Upper lobe of right lung (tissue), 1 donor: ENCODE data around the gene FANCG. TPM values are rescaled to one million over a fixed set of nuclear protein-coding genes. Genes with fewer than 3 reads are reported as not detected.

ENCODE experiments used
- ATAC-seq: fragments of 200-7000 bp; cut with Tn5 transposase; one replicate; pipeline ENCODE4 v1.9.1; 2020; ENCODE audit warnings: mild to moderate bottlenecking, moderate library complexity
- DNase-seq: peaks from one replicate; pipeline ENCODE4 v3.0.0-alpha.2; 2020
- H3K27ac ChIP-seq: fragments of 200-600 bp; one replicate; pipeline ENCODE4 v1.8.0; 2022
- H3K27me3 ChIP-seq: fragments of 200-600 bp; one replicate; pipeline ENCODE4 v1.8.0; 2022; ENCODE audit warnings: mild to moderate bottlenecking
- H3K36me3 ChIP-seq: fragments of 200-600 bp; one replicate; pipeline ENCODE4 v1.8.0; 2022
- H3K4me1 ChIP-seq: fragments of 200-600 bp; one replicate; pipeline ENCODE4 v1.8.0; 2022
- H3K4me3 ChIP-seq: fragments of 200-600 bp; one replicate; pipeline ENCODE4 v1.8.0; 2022; ENCODE audit warnings: mild to moderate bottlenecking
- H3K9me3 ChIP-seq: fragments of 200-600 bp; one replicate; pipeline ENCODE4 v1.8.0; 2022
- CTCF ChIP-seq: fragments of 200-600 bp; IDR thresholded peaks from one replicate; pipeline ENCODE4 v1.8.0; 2022; ENCODE audit warnings: antibody characterized with exemption
- intact Hi-C: fragments of 100-400 bp; cut with DNase I; formaldehyde crosslinking; loops from one replicate; pipeline ENCODE4 v1.11.0; 2022
- total RNA-seq: library from RNA; stranded (reverse); fragmentation: NEBNext Ultra II Directional; extraction: Animal tissue kit (Norgen Biotek cat#: 25700); gene quantifications from one replicate; pipeline ENCODE4 v1.2.1, GENCODE V29; 2021
- donor health status: DM: no; HTN: yes; CAD: no; lungs with severe emphysema.

FANCG gene
- total RNA-seq, 1 donor from 2014 or later = 9.4 TPM

- no peak for TF ChIP-seq CTCF
- no peak for ATAC-seq
- no peak for DNase-seq
- no peaks in the 10 kb centered on the region for H3K27me3 ChIP-seq
- no peak overlapping the region for H3K27ac ChIP-seq
- H3K36me3 ChIP-seq = peaks cover 31% of the 10 kb centered on the region
- H3K4me3 ChIP-seq = no peak overlapping the region
- intact Hi-C loops = no loop called here
- H3K9me3 ChIP-seq = no peaks in the 10 kb centered on the region
- no peaks in the 10 kb centered on the region for H3K4me1 ChIP-seq
Measured at GRCh38 chr9:35044071-35044470, 35.7 kb downstream of the FANCG start.

GRCh38 chr9:35042891-35043545 lies 36.7 kb downstream of the FANCG start:
- no peak overlapping the region for H3K27ac ChIP-seq
- H3K9me3 ChIP-seq = no peaks in the 10 kb centered on the region
- peaks cover 25% of the 10 kb centered on the region for H3K36me3 ChIP-seq
- TF ChIP-seq CTCF = no peak
- ATAC-seq (no peak), DNase-seq (no peak)
- intact Hi-C loops = no loop called here
- H3K4me1 ChIP-seq = no peaks in the 10 kb centered on the region
- H3K4me3 ChIP-seq = no peak overlapping the region
- no peaks in the 10 kb centered on the region for H3K27me3 ChIP-seq

DNA sequence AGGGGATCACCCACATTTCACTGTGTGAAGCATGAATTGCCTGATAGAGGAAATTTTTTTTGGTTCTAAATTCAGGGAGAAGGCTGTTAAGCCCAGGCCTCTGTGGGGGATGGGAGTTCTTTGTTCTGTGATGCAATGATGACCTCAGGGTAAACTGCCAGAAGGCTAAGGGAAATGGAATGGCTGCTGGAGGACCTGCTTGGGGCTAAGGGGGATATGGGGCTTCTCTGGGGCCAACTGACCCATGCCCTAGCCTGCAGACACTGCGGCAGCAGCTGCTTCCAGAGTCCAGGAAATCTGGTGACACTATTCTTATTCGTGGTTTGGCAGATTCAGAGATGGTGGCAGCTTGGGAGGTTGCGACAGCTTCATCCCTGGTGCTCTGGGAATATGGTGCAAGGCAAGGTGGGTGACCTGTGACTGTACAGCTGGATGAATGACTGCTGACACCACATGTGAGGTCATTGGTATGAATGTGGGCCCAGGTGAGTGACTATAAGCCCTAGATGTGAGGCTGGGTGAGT lies 37.6 kb downstream of the FANCG start:
- H3K27me3 ChIP-seq = no peaks in the 10 kb centered on the region
- H3K9me3 ChIP-seq = no peaks in the 10 kb centered on the region
- DNase-seq = no peak
- no peak overlapping the region for H3K4me3 ChIP-seq
- no peaks in the 10 kb centered on the region for H3K4me1 ChIP-seq
- H3K27ac ChIP-seq = no peak overlapping the region
- ATAC-seq = no peak
- no peak for TF ChIP-seq CTCF
- peaks cover 20% of the 10 kb centered on the region for H3K36me3 ChIP-seq
- intact Hi-C loops = no loop called here

- no peaks in the 10 kb centered on the region for H3K36me3 ChIP-seq
- H3K9me3 ChIP-seq = no peaks in the 10 kb centered on the region
- H3K4me1 ChIP-seq = peaks cover 4% of the 10 kb centered on the region
- no peaks in the 10 kb centered on the region for H3K27me3 ChIP-seq
- intact Hi-C loops = no loop called here
- ATAC-seq (peak; percentile 83), DNase-seq (peak; percentile 79)
- H3K27ac ChIP-seq = peak overlapping the region; percentile 17
- no peak for TF ChIP-seq CTCF
- peak overlapping the region; percentile 40 for H3K4me3 ChIP-seq
Measured at GRCh38 chr9:35035851-35036701, 43.7 kb downstream of the FANCG start.

GRCh38 chr9:35033101-35033500 lies 46.6 kb downstream of the FANCG start:
- no peak for ATAC-seq
- intact Hi-C loops = no loop called here

More at GRCh38 chr9:35033101-35033500, 46.6 kb downstream of the FANCG start:
- Histone ChIP-seq H3K9me3 (no peaks in the 10 kb centered on the region), H3K4me1 (peaks cover 4% of the 10 kb centered on the region), H3K36me3 (no peaks in the 10 kb centered on the region), H3K27me3 (no peaks in the 10 kb centered on the region), H3K4me3 (no peak overlapping the region), H3K27ac (no peak overlapping the region)
- no peak for TF ChIP-seq CTCF
- no peak for DNase-seq
